ENCODE data around the gene MAML3. TPM values are rescaled to one million over a fixed set of nuclear protein-coding genes. Genes with fewer than 3 reads are reported as not detected.

Gene MAML3
- total RNA-seq, 2 donors from 2014 or later = 2.6 to 5.8 TPM

DNA sequence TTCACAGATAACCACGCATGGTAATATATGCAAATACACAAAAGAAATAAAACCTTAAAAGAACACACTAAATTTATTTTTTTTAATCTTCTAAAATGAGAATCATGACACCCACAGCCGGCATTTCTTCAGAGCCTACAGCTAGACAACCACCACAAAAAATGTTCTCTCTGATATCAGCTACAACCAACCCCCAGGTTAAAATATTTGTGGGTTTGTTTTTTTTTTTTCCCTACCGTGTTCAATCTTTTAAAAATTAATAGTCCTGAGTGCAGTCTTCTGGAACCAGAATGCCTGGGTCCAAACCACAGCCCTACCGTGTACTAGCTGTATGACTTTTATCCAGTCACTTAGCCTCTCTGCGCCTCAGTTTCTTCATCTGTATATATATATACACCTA, 36.0 kb downstream of the MAML3 start:
- no peaks in the 10 kb centered on the region for H3K36me3 ChIP-seq
- no peaks in the 10 kb centered on the region for H3K27me3 ChIP-seq
- TF ChIP-seq, protein P1, sequence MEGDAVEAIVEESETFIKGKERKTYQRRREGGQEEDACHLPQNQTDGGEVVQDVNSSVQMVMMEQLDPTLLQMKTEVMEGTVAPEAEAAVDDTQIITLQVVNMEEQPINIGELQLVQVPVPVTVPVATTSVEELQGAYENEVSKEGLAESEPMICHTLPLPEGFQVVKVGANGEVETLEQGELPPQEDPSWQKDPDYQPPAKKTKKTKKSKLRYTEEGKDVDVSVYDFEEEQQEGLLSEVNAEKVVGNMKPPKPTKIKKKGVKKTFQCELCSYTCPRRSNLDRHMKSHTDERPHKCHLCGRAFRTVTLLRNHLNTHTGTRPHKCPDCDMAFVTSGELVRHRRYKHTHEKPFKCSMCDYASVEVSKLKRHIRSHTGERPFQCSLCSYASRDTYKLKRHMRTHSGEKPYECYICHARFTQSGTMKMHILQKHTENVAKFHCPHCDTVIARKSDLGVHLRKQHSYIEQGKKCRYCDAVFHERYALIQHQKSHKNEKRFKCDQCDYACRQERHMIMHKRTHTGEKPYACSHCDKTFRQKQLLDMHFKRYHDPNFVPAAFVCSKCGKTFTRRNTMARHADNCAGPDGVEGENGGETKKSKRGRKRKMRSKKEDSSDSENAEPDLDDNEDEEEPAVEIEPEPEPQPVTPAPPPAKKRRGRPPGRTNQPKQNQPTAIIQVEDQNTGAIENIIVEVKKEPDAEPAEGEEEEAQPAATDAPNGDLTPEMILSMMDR (IDR thresholded peaks at IDR 0.05) = no peak
- no peaks in the 10 kb centered on the region for H3K4me1 ChIP-seq
- no peak overlapping the region for H3K27ac ChIP-seq
- H3K4me3 ChIP-seq = no peak overlapping the region
- no peaks in the 10 kb centered on the region for H3K9me3 ChIP-seq
- no peak for DNase-seq (ENCODE audit: low spot score)

DNA sequence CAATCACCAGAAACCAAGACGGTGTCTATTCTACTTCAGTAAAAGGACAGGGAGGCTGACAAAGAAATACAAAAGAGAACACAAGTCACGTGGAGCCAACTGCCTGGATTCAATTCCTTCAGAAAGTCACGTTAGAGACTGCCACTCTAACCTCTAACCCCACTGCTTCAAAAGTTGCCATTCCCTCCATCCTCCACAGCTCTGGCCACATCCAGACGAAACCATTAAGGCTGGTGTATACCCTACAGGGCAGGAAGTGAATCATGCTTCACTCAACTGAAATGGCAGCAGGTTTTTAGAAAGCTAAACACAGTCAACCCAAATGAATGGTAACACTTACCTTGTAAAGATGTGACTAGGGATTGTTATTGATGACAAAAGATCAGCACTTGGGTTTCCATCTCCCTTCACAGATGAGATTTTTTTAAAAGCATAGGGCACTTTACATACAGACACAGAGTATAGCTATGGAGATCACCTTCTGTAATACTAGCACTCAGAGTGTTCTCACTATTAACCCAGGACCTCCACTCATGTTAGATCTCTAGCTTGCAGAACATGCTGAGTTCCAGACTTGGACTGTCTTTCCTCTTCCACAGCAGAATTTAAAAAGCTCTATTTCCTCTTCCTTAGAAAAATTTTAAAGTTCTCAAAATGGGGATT, 37.4 kb downstream of the MAML3 start:
- no peaks in the 10 kb centered on the region for H3K4me1 ChIP-seq
- H3K27ac ChIP-seq = no peak overlapping the region
- H3K36me3 ChIP-seq = no peaks in the 10 kb centered on the region
- H3K9me3 ChIP-seq = no peaks in the 10 kb centered on the region
- H3K27me3 ChIP-seq = no peaks in the 10 kb centered on the region
- no peak for DNase-seq (ENCODE audit: low spot score)
- TF ChIP-seq, protein P1 (IDR thresholded peaks at IDR 0.05) = no peak
- no peak overlapping the region for H3K4me3 ChIP-seq

DNA sequence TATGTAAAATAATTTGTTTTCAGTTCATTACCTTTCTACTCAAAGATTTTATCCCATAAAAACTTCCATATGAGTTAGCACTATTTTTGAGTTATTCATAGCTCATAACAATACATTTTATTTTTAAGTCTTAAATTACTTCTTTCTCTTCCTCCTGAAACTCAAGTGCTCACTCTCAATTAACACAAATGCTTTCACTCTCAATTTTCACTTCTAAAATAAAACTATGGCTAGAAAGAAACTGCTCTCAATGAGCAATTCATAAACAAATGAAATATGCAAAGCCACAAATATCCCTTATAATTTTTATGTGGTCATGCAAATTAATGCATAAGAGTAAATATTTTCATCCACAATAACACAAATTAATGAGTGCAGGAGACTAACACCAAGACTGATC, 38.8 kb downstream of the MAML3 start:
- Histone ChIP-seq H3K4me1 (no peaks in the 10 kb centered on the region), H3K4me3 (no peak overlapping the region), H3K36me3 (no peaks in the 10 kb centered on the region), H3K9me3 (no peaks in the 10 kb centered on the region), H3K27me3 (no peaks in the 10 kb centered on the region), H3K27ac (no peak overlapping the region)
- TF ChIP-seq, protein P1 (IDR thresholded peaks at IDR 0.05) = no peak
- no peak for DNase-seq (ENCODE audit: low spot score)

DNA sequence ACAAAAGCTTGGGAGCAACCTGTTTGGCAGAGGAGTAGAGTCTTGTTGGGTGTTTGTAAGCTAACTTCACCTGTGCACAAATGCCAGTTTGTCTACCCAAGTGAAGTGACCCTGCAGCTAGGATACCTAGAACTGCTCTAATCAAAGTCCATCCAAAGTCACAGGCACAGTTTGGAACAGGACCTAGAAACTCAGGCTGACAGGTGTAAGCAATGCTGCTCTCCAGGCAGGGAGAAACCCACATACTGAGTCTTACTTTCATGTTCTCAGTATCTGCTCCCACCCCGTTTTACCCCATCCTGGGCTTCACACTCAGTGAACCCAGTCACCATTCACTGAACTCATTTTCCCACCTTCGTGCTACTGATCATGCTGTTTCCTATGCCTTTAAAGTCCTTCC, 40.3 kb downstream of the MAML3 start:
- no peak for DNase-seq (ENCODE audit: low spot score)
- Histone ChIP-seq H3K4me1 (no peaks in the 10 kb centered on the region), H3K36me3 (no peaks in the 10 kb centered on the region), H3K4me3 (no peak overlapping the region), H3K9me3 (no peaks in the 10 kb centered on the region), H3K27me3 (no peaks in the 10 kb centered on the region), H3K27ac (no peak overlapping the region)
- TF ChIP-seq, protein P1 (IDR thresholded peaks at IDR 0.05) = no peak

DNA sequence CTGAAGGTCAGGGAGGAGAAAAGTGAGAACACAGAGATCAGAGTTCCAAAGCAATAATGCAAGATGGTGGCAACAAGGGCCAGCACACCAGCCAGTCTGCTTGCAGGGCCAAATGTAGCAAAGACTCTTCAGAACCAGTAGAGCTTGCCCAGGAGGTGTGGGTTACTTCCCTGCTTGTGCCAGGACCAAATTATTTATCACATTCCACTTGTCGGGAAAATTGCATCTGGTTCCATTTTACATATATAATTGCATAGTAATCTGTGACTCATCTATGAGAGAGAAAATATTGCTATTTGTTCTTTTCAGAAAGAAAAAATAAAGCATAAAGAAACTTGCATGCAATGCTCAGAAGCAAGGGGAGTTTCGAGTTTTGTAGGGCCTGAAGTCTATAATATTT, 41.4 kb downstream of the MAML3 start:
- no peak for DNase-seq (ENCODE audit: low spot score)
- Histone ChIP-seq H3K9me3 (no peaks in the 10 kb centered on the region), H3K36me3 (no peaks in the 10 kb centered on the region), H3K4me1 (no peaks in the 10 kb centered on the region), H3K27ac (no peak overlapping the region), H3K4me3 (no peak overlapping the region), H3K27me3 (no peaks in the 10 kb centered on the region)
- TF ChIP-seq, protein P1 (IDR thresholded peaks at IDR 0.05) = no peak

DNA sequence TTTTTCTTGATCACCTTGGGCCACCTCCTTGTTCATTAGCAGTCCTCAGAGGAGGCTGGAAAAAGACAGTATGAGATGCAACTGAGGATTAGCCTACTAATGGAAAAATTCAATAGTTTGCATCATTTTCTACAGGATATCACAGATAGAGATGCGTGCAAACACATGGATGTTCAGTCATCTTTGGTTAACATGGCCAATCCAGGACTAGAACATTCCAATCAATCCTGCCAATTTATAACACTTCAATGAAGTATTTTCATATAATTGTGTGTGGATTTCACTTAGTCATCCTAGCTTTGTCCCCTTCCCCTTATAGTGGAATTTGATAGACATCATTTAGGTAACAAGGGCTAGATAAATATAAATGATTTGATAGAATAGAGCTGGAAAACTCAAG, 42.7 kb downstream of the MAML3 start:
- no peaks in the 10 kb centered on the region for H3K9me3 ChIP-seq
- H3K4me3 ChIP-seq = no peak overlapping the region
- DNase-seq (ENCODE audit: low spot score) = no peak
- H3K27ac ChIP-seq = no peak overlapping the region
- H3K27me3 ChIP-seq = no peaks in the 10 kb centered on the region
- TF ChIP-seq, protein P1 (IDR thresholded peaks at IDR 0.05) = no peak
- no peaks in the 10 kb centered on the region for H3K4me1 ChIP-seq
- no peaks in the 10 kb centered on the region for H3K36me3 ChIP-seq
